Measurements from ENCODE around the gene SESN2. TPM values are rescaled to one million over a fixed set of nuclear protein-coding genes. Genes with fewer than 3 reads are reported as not detected.

Gene SESN2, protein sequence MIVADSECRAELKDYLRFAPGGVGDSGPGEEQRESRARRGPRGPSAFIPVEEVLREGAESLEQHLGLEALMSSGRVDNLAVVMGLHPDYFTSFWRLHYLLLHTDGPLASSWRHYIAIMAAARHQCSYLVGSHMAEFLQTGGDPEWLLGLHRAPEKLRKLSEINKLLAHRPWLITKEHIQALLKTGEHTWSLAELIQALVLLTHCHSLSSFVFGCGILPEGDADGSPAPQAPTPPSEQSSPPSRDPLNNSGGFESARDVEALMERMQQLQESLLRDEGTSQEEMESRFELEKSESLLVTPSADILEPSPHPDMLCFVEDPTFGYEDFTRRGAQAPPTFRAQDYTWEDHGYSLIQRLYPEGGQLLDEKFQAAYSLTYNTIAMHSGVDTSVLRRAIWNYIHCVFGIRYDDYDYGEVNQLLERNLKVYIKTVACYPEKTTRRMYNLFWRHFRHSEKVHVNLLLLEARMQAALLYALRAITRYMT
- total RNA-seq (2021; fragmentation: NEBNext Ultra II Directional; extraction: Animal tissue kit (Norgen Biotek cat#: 25700)) = 10 to 100 TPM; 15.5 to 22.0 (median 17.4) TPM
- long read RNA-seq, transcript SESN2-201 (10 exons, 3,453 nt) = major isoform, 22 of 39 reads
- long read RNA-seq, partial matches to known transcripts = 2 of 39 reads
- long read RNA-seq, other reads (novel, unspliced or antisense) = 15 of 39 reads

DNA sequence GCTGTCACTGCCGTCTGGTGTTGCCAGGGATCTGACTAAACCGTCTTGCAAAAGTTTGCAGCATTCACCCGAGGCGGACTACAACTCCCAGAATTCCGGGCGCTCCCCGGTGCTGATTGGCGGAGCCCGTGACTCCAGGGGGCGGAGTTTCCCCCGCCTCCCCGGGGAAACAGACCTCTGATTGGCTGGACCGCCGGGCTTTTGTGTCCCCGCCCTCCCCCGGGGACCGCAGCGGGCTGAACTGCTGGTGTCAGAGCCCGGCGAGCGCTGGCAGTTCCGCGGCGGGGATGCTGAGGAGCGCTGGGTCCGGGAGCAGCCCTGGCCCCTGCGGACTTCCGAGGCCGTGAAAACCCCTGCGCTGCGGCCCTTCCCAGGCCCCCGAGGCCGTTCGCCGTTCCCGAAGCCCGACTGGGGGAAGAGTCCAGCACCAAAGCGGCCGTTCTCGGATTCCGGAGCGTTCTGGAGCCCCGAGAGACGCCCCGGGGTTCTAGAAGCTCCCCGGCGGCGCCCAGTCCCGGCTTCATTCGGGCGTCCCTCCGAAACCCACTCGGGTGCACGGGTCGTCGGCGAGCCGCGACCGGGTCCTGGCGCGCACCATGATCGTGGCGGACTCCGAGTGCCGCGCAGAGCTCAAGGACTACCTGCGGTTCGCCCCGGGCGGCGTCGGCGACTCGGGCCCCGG, at the start of gene SESN2:
Gene SESN2, plus strand, starts transcription at position 267 of the 682 bp plus-strand sequence. Its CDS starts 330 bp downstream, at position 597.
- Mint-ChIP-seq H3K27ac (peak within 1 kb of the TSS; percentile 92), H3K4me3 (peak within 1 kb of the TSS; percentile 88), H3K9me3 (no peaks in the 10 kb centered on the region), H3K27me3 (ENCODE audit: insufficient read depth) (peaks cover 2% of the 10 kb centered on the region; the same call in 1 of the 2 replicates), H3K4me1 (ENCODE audit: low read depth) (peaks cover 32% of the 10 kb centered on the region), H3K36me3 (ENCODE audit: low read depth) (peaks cover 9% of the 10 kb centered on the region)
- TF ChIP-seq, protein P1, sequence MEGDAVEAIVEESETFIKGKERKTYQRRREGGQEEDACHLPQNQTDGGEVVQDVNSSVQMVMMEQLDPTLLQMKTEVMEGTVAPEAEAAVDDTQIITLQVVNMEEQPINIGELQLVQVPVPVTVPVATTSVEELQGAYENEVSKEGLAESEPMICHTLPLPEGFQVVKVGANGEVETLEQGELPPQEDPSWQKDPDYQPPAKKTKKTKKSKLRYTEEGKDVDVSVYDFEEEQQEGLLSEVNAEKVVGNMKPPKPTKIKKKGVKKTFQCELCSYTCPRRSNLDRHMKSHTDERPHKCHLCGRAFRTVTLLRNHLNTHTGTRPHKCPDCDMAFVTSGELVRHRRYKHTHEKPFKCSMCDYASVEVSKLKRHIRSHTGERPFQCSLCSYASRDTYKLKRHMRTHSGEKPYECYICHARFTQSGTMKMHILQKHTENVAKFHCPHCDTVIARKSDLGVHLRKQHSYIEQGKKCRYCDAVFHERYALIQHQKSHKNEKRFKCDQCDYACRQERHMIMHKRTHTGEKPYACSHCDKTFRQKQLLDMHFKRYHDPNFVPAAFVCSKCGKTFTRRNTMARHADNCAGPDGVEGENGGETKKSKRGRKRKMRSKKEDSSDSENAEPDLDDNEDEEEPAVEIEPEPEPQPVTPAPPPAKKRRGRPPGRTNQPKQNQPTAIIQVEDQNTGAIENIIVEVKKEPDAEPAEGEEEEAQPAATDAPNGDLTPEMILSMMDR (IDR thresholded peaks at IDR 0.05) = no peak; the same call in 1 of the 2 replicates
- DNase-seq = peak; percentile 99

GRCh38 chr1:28209700-28210099, 49.6 kb upstream of the SESN2 start:
- H3K9me3 Mint-ChIP-seq = no peaks in the 10 kb centered on the region
- H3K27ac Mint-ChIP-seq = no peak overlapping the region
- H3K4me1 Mint-ChIP-seq (ENCODE audit: low read depth) = no peaks in the 10 kb centered on the region
- no peak overlapping the region for H3K4me3 Mint-ChIP-seq
- peaks cover 4% of the 10 kb centered on the region; the same call in 1 of the 2 replicates for H3K36me3 Mint-ChIP-seq (ENCODE audit: low read depth)
- DNase-seq = no peak
- TF ChIP-seq, protein P1 (IDR thresholded peaks at IDR 0.05) = no peak
- H3K27me3 Mint-ChIP-seq (ENCODE audit: insufficient read depth) = no peaks in the 10 kb centered on the region

DNA sequence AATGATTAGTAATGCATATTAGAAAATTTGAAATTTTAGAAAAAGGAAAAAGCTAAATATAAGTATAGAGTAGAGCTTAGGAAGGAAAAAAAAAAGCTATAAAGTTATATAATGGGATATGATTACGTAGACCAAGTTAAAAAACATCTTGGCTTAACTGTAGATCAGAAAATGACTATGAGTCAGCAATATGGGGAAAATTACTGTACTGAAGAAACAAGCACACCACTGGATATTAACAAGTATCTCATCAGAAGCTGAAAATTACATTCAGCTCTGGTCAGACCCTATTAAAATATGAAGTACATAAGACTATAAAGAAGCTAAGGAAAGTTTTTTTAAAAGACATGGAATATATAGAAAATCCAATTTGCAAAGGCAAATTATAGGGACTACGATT, 46.0 kb upstream of the SESN2 start:
- H3K4me1 Mint-ChIP-seq (ENCODE audit: low read depth) = no peaks in the 10 kb centered on the region
- H3K36me3 Mint-ChIP-seq (ENCODE audit: low read depth) = peaks cover 4% of the 10 kb centered on the region; the same call in 1 of the 2 replicates
- no peaks in the 10 kb centered on the region for H3K9me3 Mint-ChIP-seq
- TF ChIP-seq, protein P1 (IDR thresholded peaks at IDR 0.05) = no peak
- H3K27ac Mint-ChIP-seq = peak overlapping the region; percentile 33; the same call in 1 of the 2 replicates
- no peaks in the 10 kb centered on the region for H3K27me3 Mint-ChIP-seq (ENCODE audit: insufficient read depth)
- H3K4me3 Mint-ChIP-seq = no peak overlapping the region
- DNase-seq = no peak

GRCh38 chr1:28229089-28229488, 30.2 kb upstream of the SESN2 start:
- H3K4me3 Mint-ChIP-seq = no peak overlapping the region
- H3K36me3 Mint-ChIP-seq (ENCODE audit: low read depth) = peaks cover 33% of the 10 kb centered on the region
- TF ChIP-seq, protein P1 (IDR thresholded peaks at IDR 0.05) = no peak
- H3K4me1 Mint-ChIP-seq (ENCODE audit: low read depth) = peaks cover 29% of the 10 kb centered on the region
- DNase-seq = no peak
- H3K9me3 Mint-ChIP-seq = no peaks in the 10 kb centered on the region
- H3K27ac Mint-ChIP-seq = no peak overlapping the region
- H3K27me3 Mint-ChIP-seq (ENCODE audit: insufficient read depth) = peaks cover 4% of the 10 kb centered on the region; the same call in 1 of the 2 replicates

- TF ChIP-seq, protein P1 (IDR thresholded peaks at IDR 0.05) = no peak
- Mint-ChIP-seq H3K4me3 (peak overlapping the region; percentile 42; the same call in 1 of the 2 replicates), H3K36me3 (ENCODE audit: low read depth) (peaks cover 30% of the 10 kb centered on the region), H3K9me3 (no peaks in the 10 kb centered on the region), H3K4me1 (ENCODE audit: low read depth) (peaks cover 29% of the 10 kb centered on the region), H3K27me3 (ENCODE audit: insufficient read depth) (peaks cover 4% of the 10 kb centered on the region; the same call in 1 of the 2 replicates), H3K27ac (peak overlapping the region; percentile 11; the same call in 1 of the 2 replicates)
- DNase-seq = no peak
Measured at GRCh38 chr1:28229996-28230395, 29.3 kb upstream of the SESN2 start.

Data from HFFc6 (cell line).